ENCODE measurements around the gene PTPRK.
A peak's percentile ranks its signal among the peaks of the same experiment; 100 is the strongest.
"Not testable (repeated sequence)": the region's sequence is repeated elsewhere in the genome, so short reads cannot be mapped to it uniquely, and the experiment has no call there.

The PTPRK gene

DNA sequence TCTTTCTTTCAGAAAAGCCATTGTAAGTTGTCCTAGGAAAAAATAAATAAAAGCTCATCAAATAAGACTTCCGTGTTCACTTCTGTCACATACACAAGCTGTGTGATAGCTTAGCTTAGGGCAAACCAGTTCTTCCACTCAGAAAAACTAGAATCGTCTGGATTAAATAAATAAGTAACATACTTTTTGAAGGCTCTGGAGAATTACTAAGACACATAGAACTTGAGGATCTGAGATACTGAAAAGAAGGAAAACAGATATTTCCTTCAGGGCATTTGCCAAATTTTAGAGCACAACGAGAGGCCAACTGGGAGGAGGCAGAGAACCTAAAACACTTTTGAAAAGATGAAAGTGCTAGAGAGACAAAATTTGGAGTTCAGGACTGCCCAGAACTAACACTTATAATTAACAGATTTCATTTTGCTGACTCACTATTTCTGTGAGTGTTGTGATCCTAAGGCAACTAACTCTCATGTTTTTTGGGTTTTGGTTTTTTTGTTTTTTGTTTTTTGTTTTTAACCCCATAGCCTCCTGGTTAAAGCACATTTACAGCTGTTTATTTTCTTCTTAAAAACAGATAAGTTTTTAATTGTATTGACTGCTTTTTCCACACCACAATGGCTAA, 580.8 kb downstream of the PTPRK start:
- no peak for DNase-seq

DNA sequence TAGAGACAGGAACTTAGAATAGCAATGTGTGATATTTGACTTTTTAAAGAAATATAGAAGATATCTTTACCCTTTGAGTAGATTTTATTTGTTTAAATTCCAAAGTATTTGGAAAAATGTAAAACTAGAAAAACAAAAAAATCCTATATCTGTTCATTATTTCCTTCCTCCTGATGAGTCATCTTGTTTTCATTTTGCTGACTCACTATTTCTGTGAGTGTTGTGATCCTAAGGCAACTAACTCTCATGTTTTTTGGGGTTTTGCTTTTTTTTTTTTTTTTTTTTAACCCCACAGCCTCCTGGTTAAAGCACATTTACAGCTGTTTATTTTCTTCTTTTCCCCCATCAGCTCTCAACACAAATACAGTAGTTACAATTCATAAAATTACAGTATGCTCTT, 581.7 kb downstream of the PTPRK start:
- no peak for DNase-seq

DNA sequence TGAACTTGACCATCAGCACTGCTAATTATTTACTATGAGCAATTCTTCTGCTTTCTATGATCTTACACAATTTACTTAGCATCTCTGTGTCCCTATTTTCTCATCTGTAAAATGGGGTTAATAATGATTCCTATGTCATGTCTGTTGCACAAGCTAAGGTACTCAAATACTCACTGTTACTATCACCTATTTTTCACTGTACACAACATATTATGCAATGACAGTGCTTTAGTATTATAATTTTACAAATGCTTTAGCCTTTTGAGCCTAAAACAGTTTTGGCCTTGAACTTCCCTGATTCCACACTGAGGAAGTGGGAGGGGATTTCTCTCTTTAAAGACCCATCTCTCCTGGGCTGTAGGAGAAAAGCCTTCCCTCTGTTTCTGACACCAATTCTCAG, 582.7 kb downstream of the PTPRK start:
- DNase-seq, result no peak

DNA sequence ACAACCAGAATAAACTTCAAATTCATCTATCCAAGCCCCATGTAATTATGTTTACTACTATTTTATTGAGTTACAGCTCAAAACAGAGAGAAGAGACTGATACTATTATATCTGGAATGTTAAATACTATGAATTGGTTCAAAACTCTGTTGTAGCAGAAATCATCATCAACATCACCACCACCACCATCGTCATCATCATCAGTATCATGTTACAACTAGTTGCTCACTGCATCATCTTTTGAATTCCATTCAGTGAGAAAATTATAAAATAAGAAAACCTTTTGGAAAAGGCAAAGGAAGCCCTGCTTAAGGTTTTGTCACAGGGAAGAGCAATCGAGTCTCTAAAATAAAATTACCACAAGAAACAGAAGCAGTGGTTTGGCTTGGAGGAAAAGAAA, 583.3 kb downstream of the PTPRK start:
- no peak for DNase-seq

DNA sequence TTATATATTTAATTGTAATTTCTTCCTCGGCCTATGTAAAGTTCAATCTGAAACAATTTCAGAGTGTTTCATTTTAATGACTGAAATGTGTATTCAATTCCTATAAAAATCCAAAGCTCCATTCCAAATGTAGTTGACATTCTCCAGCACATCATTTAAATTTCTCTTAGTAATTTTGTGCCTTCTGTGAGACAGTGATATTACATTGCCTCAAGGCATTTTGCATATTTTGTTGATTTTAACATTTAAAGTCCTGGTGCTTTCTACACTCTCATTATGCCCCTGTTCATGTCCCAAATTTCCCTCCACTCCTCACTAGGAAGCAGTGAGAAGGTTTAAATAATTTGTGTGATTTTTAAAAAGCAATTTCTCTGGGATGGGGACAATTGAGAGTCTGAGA, 585.4 kb downstream of the PTPRK start:
- DNase-seq, result no peak

DNA sequence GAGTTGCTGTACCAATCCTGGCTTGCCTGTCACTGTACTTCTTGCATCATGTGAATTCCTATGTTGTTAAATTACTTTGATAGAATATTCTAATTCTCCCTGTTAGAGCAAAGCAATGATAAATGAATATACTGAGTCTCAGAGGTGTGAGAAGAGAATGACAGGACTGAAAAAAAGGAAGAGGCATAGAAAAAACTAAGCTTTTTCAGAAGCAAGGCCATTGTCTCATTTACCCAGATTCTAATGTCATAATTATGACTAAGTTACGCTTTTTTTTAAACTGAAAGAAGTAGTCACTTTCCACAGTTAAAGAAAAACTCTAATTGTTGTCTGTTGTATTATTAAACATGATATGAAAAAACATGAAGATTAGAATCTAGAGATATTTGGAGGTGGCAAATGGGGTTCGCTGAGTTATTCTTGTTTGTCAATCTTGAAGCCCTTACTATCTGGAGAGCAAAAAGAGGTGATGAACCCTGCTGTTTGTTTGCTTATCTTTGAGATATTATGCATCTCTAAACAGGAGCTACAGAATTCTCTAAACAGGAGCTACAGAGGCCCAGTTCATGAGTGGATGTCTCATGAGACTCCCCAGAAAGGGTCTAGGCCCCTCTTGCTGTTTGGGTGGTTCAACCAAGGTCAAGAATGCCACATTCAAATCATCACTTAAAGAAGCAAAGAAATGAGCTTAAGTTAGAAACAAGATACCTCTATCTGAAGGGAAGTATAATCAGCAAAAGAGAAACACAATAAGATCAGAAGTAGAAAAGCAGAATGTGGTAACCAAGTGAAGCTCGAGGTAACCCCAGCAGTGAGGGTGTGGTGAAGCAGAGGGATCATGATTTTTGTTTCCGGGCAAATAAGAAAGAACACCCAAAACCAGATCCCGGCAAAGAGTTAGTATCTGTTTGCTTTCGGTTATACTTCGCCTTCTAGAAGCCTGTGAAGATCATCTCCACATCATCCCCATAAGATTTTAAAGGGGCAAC, 586.3 kb downstream of the PTPRK start:
- DNase-seq, result peak; percentile 37

DNA sequence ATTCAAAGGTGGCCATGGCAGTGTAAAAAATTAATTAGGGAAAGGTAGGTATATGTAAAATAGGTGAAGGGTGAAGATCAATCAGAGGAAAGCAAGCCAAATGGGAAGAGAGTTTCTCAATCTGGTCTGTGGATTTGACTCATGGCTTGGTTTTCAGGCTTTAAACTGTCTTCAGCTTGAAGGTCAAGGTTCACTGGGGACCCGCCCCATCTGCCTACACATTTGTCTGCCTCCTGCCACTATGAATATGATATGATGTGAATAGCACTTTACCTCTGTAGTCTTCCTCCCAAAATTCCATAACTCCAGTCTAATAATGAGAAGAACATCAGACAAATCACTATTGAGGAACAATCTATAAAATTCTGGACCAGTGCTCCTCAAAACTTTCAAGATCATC, 587.3 kb downstream of the PTPRK start:
- no peak for DNase-seq

DNA sequence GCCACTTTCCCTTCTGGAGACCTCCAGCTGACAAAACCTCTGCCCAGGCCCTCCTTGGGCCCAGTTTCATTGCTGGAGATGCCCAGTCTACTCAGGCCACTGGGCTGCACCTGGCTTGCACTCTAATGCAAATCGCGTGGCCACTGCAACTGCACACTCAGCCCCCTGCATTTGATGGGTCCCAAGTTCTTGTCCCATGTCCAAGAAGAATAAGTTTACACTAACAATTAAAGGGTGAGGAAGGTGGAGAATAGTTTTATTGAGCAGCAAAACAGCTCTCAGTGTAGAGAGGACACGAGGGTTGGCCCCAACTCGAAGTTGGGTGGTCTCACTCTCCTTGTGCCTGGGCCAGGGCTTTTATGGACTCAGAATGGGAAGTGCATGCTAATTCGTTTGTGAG, 587.7 kb downstream of the PTPRK start:
- DNase-seq, result no peak

DNA sequence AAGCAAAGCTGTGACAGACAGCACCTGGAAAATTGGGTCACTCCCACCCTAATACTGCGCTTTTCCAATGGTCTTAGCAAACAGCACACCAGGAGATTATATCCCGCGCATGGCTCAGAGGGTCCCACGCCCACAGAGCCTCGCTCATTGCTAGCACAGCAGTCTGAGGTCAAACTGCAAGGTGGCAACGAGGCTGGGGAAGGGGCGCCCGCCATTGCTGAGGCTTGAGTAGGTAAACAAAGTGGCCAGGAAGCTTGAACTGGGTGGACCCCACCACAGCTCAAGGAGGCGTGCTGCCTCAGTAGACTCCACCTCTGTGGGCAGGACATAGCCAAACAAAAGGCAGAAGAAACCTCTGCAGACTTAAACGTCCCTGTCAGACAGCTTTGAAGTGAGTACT, 594.0 kb downstream of the PTPRK start:
- DNase-seq, result not testable (repeated sequence)

DNA sequence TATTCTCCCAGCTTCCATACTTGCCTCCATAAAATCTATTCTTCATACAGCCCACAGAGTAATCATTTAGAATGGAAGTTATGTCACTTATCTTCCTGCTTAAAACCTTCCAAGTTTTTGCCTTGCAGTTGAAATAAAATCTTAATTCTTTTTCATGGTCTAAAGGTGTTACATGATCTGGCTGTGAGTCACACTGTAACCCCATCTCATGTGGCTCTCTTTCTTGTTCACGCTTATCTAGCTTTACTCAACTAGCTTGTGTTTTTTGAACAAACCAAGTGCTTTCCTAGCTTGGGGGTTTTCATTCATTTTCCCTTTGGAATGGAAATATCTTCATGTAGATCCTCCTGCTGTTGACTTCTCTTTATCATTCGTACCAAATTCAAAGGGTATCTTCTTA, 596.0 kb downstream of the PTPRK start:
- no peak for DNase-seq

DNA sequence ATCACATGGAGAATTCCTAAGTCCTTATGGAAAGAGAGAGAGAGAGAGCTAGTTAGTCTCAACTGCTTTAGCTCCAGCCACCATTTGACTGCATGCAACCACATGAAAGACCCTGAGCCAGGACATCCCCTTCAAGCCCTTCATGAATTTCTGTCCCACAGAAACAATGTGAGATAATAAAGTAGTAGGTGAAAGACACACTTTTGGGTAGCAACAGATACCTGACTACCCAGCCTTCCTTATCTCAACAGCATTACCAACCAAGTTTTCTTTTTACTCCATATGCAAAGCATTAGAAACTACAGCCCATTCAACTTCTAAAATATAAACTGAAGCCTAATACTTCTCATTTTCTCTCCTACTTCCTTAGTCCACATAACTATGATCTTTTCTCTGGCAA, 596.4 kb downstream of the PTPRK start:
- no peak for DNase-seq

DNA sequence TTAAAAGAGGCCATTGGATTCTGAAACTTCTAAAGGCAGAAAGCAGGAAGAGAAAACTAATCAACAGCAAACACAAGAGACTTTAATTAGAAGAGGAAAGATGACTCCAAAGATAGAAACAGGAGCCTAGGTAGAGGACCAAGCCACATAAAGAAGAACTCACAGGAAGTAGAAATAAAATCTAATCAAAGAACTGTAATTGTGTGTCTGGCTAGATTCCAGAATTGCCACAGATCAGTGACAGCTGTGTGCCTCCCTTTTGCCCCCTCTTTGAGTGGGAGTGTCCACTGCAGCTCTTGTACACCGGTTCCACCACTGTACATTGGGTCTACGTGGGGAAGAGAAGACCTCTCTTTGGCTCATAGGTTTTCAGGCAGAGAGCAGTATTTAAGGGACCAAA, 597.3 kb downstream of the PTPRK start:
- DNase-seq, result no peak

DNA sequence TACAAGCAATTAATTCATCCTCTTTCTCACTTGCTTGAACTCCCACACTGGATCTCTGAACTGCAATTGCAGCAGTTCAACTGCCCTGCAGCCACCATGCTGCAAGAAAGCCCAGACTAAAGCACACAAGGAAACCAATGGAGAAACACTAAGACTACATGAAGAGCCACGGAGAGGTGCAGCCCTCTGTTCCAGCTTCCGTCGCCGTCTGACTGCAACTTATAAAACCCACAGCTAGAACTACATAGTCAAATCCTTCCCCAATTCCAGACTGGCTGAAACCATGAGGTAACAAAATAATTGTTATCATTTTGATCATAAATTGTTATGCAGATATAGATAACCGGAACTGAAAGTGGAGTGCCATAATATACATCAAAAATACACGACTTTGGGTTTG, 598.4 kb downstream of the PTPRK start:
- no peak for DNase-seq

DNA sequence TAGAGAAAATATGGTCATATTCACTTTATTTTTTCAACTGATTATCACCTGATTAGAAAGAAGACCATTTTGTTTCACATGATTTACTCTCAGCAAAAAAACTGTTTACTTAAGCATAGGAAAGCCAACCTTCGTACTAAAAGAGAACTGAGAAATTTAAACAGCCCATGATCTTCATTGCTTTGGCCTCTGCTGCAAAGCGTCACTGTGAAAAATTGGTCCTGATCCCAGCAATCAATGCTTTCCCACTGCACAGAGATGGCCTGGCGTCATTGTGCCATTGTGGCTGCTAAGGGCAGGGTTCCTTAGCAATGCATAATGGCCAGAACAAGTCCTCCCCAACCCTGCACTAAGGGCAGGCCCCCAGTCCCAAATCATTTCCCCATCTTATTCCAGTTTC, 599.6 kb downstream of the PTPRK start:
- DNase-seq, result no peak

Measured in activated naive CD4-positive, alpha-beta T cell treated with Interleukin-2 at 50 U/mL for 16 hours (primary cell).